ENCODE results near the gene FUT8. TPM values are rescaled to one million over a fixed set of nuclear protein-coding genes. Genes with fewer than 3 reads are reported as not detected.

The FUT8 gene
- polyA plus RNA-seq, 1 experiment: 45.1 TPM

DNA sequence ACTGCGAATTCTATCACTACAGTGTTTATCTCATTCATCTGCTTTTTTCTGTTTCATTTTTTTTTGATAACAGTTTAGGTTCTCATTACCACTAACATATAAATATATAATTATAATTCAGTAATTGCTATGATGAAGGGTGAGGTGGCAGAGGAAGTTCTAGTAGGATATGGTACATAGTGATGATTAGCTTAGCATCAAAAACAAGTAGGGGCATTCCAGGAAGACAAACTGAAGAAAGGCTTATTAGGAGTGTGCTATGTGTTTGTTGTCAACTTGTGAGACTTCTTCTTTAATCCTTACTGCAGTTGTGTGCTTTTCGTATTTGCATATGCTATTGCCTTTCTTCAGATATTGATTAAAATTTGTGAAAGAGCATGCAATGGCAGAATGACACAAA, 20.6 kb downstream of the FUT8 start:
- Histone ChIP-seq H3K4me3 (ENCODE audit: low read depth, low read length) (no peak overlapping the region), H3K9me3 (ENCODE audit: control insufficient read depth, insufficient read depth, low read length) (peaks cover 2% of the 10 kb centered on the region; the same call in 1 of the 2 replicates), H3K27ac (ENCODE audit: low read depth, low read length) (no peak overlapping the region), H3K27me3 (ENCODE audit: control insufficient read depth, insufficient read depth, low read length) (no peaks in the 10 kb centered on the region)
- DNase-seq (ENCODE audit: low read depth, low spot score): no peak
- TF ChIP-seq, protein P1, sequence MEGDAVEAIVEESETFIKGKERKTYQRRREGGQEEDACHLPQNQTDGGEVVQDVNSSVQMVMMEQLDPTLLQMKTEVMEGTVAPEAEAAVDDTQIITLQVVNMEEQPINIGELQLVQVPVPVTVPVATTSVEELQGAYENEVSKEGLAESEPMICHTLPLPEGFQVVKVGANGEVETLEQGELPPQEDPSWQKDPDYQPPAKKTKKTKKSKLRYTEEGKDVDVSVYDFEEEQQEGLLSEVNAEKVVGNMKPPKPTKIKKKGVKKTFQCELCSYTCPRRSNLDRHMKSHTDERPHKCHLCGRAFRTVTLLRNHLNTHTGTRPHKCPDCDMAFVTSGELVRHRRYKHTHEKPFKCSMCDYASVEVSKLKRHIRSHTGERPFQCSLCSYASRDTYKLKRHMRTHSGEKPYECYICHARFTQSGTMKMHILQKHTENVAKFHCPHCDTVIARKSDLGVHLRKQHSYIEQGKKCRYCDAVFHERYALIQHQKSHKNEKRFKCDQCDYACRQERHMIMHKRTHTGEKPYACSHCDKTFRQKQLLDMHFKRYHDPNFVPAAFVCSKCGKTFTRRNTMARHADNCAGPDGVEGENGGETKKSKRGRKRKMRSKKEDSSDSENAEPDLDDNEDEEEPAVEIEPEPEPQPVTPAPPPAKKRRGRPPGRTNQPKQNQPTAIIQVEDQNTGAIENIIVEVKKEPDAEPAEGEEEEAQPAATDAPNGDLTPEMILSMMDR (IDR thresholded peaks at IDR 0.05; ENCODE audit: low read depth, low read length): no peak
- POLR2A ChIA-PET: no interaction called here
- CTCF ChIA-PET: interaction anchor here (1.0 to 1.7 kb wide), 3 partner anchors 18 to 392 kb away, joined by 3 to 5 read pairs (median 4); no protein-coding TSS in a partner anchor

DNA sequence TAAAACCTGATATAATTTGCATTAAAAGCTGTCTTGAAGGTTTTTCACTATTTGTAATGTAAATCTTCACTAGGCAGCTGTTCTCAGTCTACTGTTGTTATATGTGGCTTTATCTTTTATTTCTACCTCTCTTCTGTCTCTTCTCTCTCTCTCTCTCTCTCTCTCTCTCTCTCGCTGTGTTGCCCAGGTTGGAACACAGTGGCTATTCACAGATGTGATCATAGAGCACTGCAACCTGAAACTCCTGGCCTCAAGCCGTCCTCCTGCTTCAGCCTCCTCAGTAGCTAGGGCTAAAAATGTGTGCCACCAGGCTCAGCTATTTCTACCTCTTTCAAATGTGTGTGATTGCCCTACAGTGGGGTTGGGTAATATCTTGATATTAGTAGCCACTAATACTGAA, 21.1 kb downstream of the FUT8 start:
- TF ChIP-seq, protein P1 (IDR thresholded peaks at IDR 0.05; ENCODE audit: low read depth, low read length): no peak
- Histone ChIP-seq H3K27me3 (ENCODE audit: control insufficient read depth, insufficient read depth, low read length) (no peaks in the 10 kb centered on the region), H3K27ac (ENCODE audit: low read depth, low read length) (no peak overlapping the region), H3K4me3 (ENCODE audit: low read depth, low read length) (no peak overlapping the region), H3K9me3 (ENCODE audit: control insufficient read depth, insufficient read depth, low read length) (peaks cover 2% of the 10 kb centered on the region; the same call in 1 of the 2 replicates)
- DNase-seq (ENCODE audit: low read depth, low spot score): no peak
- CTCF ChIA-PET: interaction anchor here (1.0 to 1.2 kb wide), 3 partner anchors 18 to 391 kb away, joined by 3 to 5 read pairs (median 3); no protein-coding TSS in a partner anchor
- POLR2A ChIA-PET: interaction anchor here (0.6 kb wide), 1 partner anchor 71 kb away, joined by 3 read pairs; no protein-coding TSS in a partner anchor

DNA sequence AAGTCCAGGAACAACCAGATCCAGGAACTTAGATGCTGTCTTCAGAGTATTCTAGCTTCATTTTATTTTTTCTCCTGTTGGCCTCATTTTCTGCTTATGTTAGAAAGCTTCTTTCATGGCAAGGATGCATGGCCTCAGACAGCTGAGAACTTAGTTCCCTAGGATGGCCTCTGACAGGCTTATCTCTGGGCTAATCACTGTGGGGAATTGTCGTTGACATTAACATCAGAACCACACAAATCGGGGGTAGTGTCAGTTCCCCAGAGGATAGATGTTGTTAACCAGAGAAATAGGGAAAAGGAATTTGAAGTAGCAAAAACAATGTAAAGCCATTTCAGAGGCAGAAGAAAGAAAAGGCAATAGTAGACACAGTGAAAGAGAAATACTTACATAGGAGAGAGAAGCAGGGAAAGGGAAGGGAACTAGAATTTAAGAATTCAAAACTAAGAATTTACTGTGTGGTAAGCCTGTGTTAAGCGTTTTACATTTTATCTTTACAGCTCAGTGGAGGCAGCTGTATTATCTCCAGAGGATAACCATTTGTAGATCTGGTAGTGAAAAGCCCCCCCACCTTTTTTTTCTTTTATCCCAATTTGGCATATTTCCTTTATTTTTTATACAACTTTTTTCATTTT, 21.8 kb downstream of the FUT8 start:
- TF ChIP-seq, protein P1 (IDR thresholded peaks at IDR 0.05; ENCODE audit: low read depth, low read length): no peak
- Histone ChIP-seq H3K27me3 (ENCODE audit: control insufficient read depth, insufficient read depth, low read length) (no peaks in the 10 kb centered on the region), H3K9me3 (ENCODE audit: control insufficient read depth, insufficient read depth, low read length) (peaks cover 2% of the 10 kb centered on the region; the same call in 1 of the 2 replicates), H3K27ac (ENCODE audit: low read depth, low read length) (no peak overlapping the region), H3K4me3 (ENCODE audit: low read depth, low read length) (no peak overlapping the region)
- DNase-seq (ENCODE audit: low read depth, low spot score): no peak
- POLR2A ChIA-PET: interaction anchor here (0.6 kb wide), 1 partner anchor 72 kb away, joined by 3 read pairs; no protein-coding TSS in a partner anchor
- CTCF ChIA-PET: interaction anchor here (1.1 kb wide), 1 partner anchor 390 kb away, joined by 3 read pairs; no protein-coding TSS in a partner anchor

DNA sequence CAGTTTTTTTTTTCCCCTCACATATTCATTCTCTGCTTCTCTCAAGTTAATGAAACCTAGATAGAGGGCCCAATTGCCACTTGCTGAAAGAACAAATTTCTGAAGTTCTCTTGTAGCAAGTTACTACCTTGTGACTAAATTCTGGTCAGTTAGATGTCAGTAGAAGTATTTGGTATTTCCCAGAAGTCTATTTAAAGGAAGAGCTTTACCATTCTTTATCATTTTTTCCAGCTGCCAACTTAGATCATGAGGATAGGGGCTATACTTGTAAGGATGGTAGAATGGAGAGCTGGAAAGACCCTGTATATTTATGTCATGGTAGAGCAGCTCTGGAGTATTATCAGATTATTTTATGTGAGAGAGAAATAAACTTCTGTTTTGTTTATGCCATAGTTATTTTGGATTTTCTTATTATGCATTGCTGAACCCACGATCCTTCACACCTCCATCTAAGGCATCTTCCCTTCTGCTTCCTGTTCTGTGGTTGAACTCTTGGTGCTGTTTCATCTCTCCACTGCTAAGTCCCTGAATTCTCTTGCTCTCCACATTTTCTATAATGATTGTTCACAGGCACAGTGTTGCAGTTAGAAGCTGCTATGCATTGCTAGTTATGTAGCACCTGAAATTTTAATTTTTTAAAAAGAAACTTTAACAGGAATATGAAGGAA, 25.9 kb downstream of the FUT8 start:
- no peaks in the 10 kb centered on the region for H3K27me3 ChIP-seq (ENCODE audit: control insufficient read depth, insufficient read depth, low read length)
- no peak overlapping the region for H3K27ac ChIP-seq (ENCODE audit: low read depth, low read length)
- POLR2A ChIA-PET: no interaction called here
- TF ChIP-seq, protein P1 (IDR thresholded peaks at IDR 0.05; ENCODE audit: low read depth, low read length): no peak
- peaks cover 2% of the 10 kb centered on the region; the same call in 1 of the 2 replicates for H3K9me3 ChIP-seq (ENCODE audit: control insufficient read depth, insufficient read depth, low read length)
- no peak overlapping the region for H3K4me3 ChIP-seq (ENCODE audit: low read depth, low read length)
- CTCF ChIA-PET: interaction anchor here (1.4 kb wide), 1 partner anchor 386 kb away, joined by 4 read pairs; no protein-coding TSS in a partner anchor
- no peak for DNase-seq (ENCODE audit: low read depth, low spot score)

DNA sequence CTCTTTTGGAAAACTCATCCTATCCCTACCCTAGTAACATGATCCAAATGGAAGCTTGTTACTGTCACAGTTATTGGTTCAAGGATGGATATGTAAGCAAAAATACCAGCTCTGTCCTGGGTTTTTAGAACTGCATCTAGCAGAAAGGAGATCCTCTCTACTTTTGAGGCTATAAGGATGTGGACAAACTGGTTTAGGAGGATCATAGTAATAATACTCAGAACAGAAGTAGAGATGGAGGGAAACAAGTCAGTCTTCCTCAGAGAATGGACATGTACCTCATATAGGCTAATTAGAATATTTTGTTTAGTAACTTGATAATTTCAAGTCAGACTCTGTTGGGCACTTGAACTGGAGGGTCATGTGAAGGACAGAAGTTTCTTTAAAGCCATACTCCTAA, 26.6 kb downstream of the FUT8 start:
- H3K27me3 ChIP-seq (ENCODE audit: control insufficient read depth, insufficient read depth, low read length): no peaks in the 10 kb centered on the region
- ChIA-PET POLR2A (no interaction called here), CTCF (no interaction called here)
- peaks cover 2% of the 10 kb centered on the region; the same call in 1 of the 2 replicates for H3K9me3 ChIP-seq (ENCODE audit: control insufficient read depth, insufficient read depth, low read length)
- TF ChIP-seq, protein P1 (IDR thresholded peaks at IDR 0.05; ENCODE audit: low read depth, low read length): no peak
- no peak overlapping the region for H3K4me3 ChIP-seq (ENCODE audit: low read depth, low read length)
- DNase-seq (ENCODE audit: low read depth, low spot score): no peak
- no peak overlapping the region for H3K27ac ChIP-seq (ENCODE audit: low read depth, low read length)
